OCI-LY7 (cell line): ENCODE measurements around the gene ATG2A. TPM values are rescaled to one million over a fixed set of nuclear protein-coding genes. Genes with fewer than 3 reads are reported as not detected.

Experiments
- BruUV-seq: library from RNA; stranded (reverse); fragments of 400-500 nt; replicated peaks from 2 replicates; lab custom pipeline; 2021; lab: Mats Ljungman, UMichigan
- CTCF ChIA-PET: fragments of 300-600 bp; sonication (Branson Sonifier 250); formaldehyde crosslinking; loops from one replicate; lab custom pipeline; 2022; ENCODE audit warnings: antibody characterized with exemption; ENCODE audit not compliant: unreplicated experiment; lab: Charles Lee
- POLR2A ChIA-PET: fragments of 300-600 bp; sonication (Branson Sonifier 250); formaldehyde crosslinking; loops from one replicate; lab custom pipeline; 2022; ENCODE audit warnings: antibody characterized with exemption; lab: Charles Lee
- DNase-seq: peaks from one replicate; pipeline ENCODE4 v3.0.0-alpha.2; 2015; ENCODE audit warnings: low spot score
- H2AFZ ChIP-seq: fragments of 200-600 bp; sonication (generic), shearing (Covaris generic); 2 replicates; pipeline ENCODE4 v1.6.1; 2014; ENCODE audit warnings: mild to moderate bottlenecking, antibody characterized with exemption, low read length, moderate library complexity
- H3K27ac ChIP-seq: fragments of 200-600 bp; sonication (generic); 2 replicates; pipeline ENCODE4 v1.5.1; 2014; ENCODE audit warnings: mixed run types, low read depth, mild to moderate bottlenecking, moderate library complexity, low read length, inconsistent platforms; ENCODE audit not compliant: poor library complexity, severe bottlenecking
- H3K36me3 ChIP-seq: fragments of 200-600 bp; sonication (generic); 2 replicates; pipeline ENCODE4 v1.6.1; 2014; ENCODE audit warnings: mild to moderate bottlenecking, antibody characterized with exemption, low read length, moderate library complexity, mixed read lengths; ENCODE audit not compliant: insufficient read depth
- H3K4me1 ChIP-seq: fragments of 200-600 bp; sonication (generic); 2 replicates; pipeline ENCODE4 v1.5.1; 2014; ENCODE audit warnings: mild to moderate bottlenecking, low read length; ENCODE audit not compliant: insufficient read depth, poor library complexity, severe bottlenecking
- H3K4me2 ChIP-seq: fragments of 200-600 bp; sonication (generic); 2 replicates; pipeline ENCODE4 v1.6.1; 2014; ENCODE audit warnings: mild to moderate bottlenecking, low read length
- H3K4me3 ChIP-seq: fragments of 200-600 bp; sonication (generic); 2 replicates; pipeline ENCODE4 v1.5.1; 2014; ENCODE audit warnings: mild to moderate bottlenecking, low read depth, low read length; ENCODE audit not compliant: poor library complexity, severe bottlenecking
- H3K79me2 ChIP-seq: fragments of 200-600 bp; sonication (generic); 2 replicates; pipeline ENCODE4 v1.6.1; 2016; ENCODE audit warnings: low read depth, mild to moderate bottlenecking, low read length, moderate library complexity, mixed read lengths; ENCODE audit not compliant: insufficient read depth
- H3K9me2 ChIP-seq: fragments of 200-600 bp; sonication (generic); 2 replicates; pipeline ENCODE4 v1.6.1; 2016; ENCODE audit warnings: mild to moderate bottlenecking, low read length, mixed read lengths; ENCODE audit not compliant: insufficient read depth
- H3K9me3 ChIP-seq: fragments of 200-600 bp; sonication (generic); 2 replicates; pipeline ENCODE4 v1.6.1; 2014; ENCODE audit warnings: mild to moderate bottlenecking, mixed run types, low read length, mixed read lengths
- H4K20me1 ChIP-seq: fragments of 200-600 bp; sonication (generic); 2 replicates; pipeline ENCODE4 v1.6.1; 2014; ENCODE audit warnings: mild to moderate bottlenecking, antibody characterized with exemption, low read length, moderate library complexity, mixed read lengths; ENCODE audit not compliant: insufficient read depth
- CTCF ChIP-seq: fragments of 200-600 bp; sonication (generic); conservative IDR thresholded peaks from 2 replicates; pipeline ENCODE4 v1.5.1; 2014; ENCODE audit warnings: mild to moderate bottlenecking, antibody characterized with exemption, low read length, moderate library complexity, mixed read lengths
- EZH2phosphoT487 ChIP-seq: fragments of 200-600 bp; sonication (generic); IDR thresholded peaks from 2 replicates; pipeline ENCODE4 v1.6.1; 2018; ENCODE audit warnings: low read depth, borderline replicate concordance, mild to moderate bottlenecking, mixed run types, antibody characterized with exemption, low read length, moderate library complexity, mixed read lengths
- intact Hi-C: fragments of 100-400 bp; cut with micrococcal nuclease; formaldehyde crosslinking; loops from one replicate; pipeline ENCODE4 v1.10.0; 2022; ENCODE audit not compliant: unreplicated experiment
- total RNA-seq, 2 experiments: library from RNA; depleted of rRNA in 1 of 2; stranded (reverse); fragments of >200 nt in 1 of 2; shearing (Covaris generic) in 1 of 2; gene quantifications; 2 replicates each; pipeline ENCODE4 v1.2.3, GENCODE V29; 2014 to 2022

The ATG2A gene
- total RNA-seq, 2 experiments from 2014 or later = 18.1 to 28.2 TPM

- intact Hi-C loops = loop anchor here (2.0 to 10.0 kb wide), 7 partner anchors 15 to 725 kb away; partner anchors contain the start of genes CAPN1, CDC42EP2, CDCA5 and EHBP1L1
- Histone ChIP-seq H3K36me3 (peaks cover 25% of the 10 kb centered on the region), H3K4me1 (peaks cover 88% of the 10 kb centered on the region), H3K4me3 (no peak overlapping the region), H3K79me2 (no peaks in the 10 kb centered on the region), H3K9me3 (no peaks in the 10 kb centered on the region), H3K27ac (peak overlapping the region; percentile 92), H2AFZ (no peak overlapping the region), H4K20me1 (no peaks in the 10 kb centered on the region), H3K4me2 (peak overlapping the region; percentile 55), H3K9me2 (no peaks in the 10 kb centered on the region)
- POLR2A ChIA-PET = interaction anchor here (1.3 to 7.7 kb wide), 5 partner anchors 15 to 148 kb away, joined by 3 to 178 read pairs (median 10); partner anchors contain the start of genes BATF2 and EHD1
- DNase-seq = no peak
- no TSS peak for BruUV-seq
- CTCF ChIA-PET = interaction anchor here (0.6 to 4.1 kb wide), 11 partner anchors 10 to 282 kb away, joined by 3 to 24 read pairs (median 5); no protein-coding TSS in a partner anchor
- TF ChIP-seq EZH2phosphoT487 (no peak), CTCF (no peak)
Measured at GRCh38 chr11:64849598-64850356, 67.2 kb downstream of the ATG2A start.

GRCh38 chr11:64848826-64849597 is 68.0 kb downstream of the ATG2A start:
- intact Hi-C loops = loop anchor here (2.0 to 10.0 kb wide), 4 partner anchors 178 to 466 kb away; partner anchors contain the start of genes CAPN1, CDC42EP2, CDCA5 and SNX15
- peak overlapping the region; percentile 55 for H3K4me2 ChIP-seq
- POLR2A ChIA-PET = interaction anchor here (0.5 to 7.7 kb wide), 14 partner anchors 15 to 555 kb away, joined by 3 to 178 read pairs (median 4); partner anchors contain the start of genes EHD1 and RASGRP2
- peak; percentile 80 for DNase-seq
- BruUV-seq = no TSS peak
- H2AFZ ChIP-seq = peak overlapping the region; percentile 13; the same call in 1 of the 2 replicates
- H3K4me3 ChIP-seq = peak overlapping the region; percentile 4
- peak overlapping the region; percentile 92 for H3K27ac ChIP-seq
- no peaks in the 10 kb centered on the region for H3K79me2 ChIP-seq
- peaks cover 17% of the 10 kb centered on the region; the same call in 1 of the 2 replicates for H3K36me3 ChIP-seq
- no peaks in the 10 kb centered on the region for H4K20me1 ChIP-seq
- peaks cover 81% of the 10 kb centered on the region for H3K4me1 ChIP-seq
- no peaks in the 10 kb centered on the region for H3K9me3 ChIP-seq
- CTCF ChIA-PET = interaction anchor here (0.6 to 4.1 kb wide), 22 partner anchors 10 to 283 kb away, joined by 3 to 24 read pairs (median 5); partner anchors contain the start of gene PPP2R5B
- TF ChIP-seq CTCF (peak; percentile 73), EZH2phosphoT487 (no peak)
- H3K9me2 ChIP-seq = no peaks in the 10 kb centered on the region
